ENCODE results near the gene CUBN.

The CUBN gene

DNA sequence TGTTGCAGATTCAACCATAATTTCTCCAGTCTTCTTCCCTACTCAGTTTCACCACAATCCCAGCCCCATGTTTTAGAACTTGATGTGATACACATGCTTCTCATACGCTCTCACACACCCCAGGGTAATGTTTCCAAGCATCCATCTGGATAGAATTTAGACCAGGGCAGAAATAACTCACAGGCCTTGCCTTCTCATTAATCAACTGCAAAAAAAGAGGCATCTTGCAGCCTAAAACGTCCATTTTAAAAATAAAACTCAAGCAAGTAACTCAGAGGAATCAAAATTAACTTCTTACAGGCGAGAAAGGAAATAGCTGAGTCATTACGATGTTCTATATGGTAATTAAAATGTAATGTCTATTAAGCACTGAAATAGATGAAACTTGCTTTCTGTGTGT lies 185.2 kb downstream of the CUBN start:
- peak; percentile 57 for DNase-seq

DNA sequence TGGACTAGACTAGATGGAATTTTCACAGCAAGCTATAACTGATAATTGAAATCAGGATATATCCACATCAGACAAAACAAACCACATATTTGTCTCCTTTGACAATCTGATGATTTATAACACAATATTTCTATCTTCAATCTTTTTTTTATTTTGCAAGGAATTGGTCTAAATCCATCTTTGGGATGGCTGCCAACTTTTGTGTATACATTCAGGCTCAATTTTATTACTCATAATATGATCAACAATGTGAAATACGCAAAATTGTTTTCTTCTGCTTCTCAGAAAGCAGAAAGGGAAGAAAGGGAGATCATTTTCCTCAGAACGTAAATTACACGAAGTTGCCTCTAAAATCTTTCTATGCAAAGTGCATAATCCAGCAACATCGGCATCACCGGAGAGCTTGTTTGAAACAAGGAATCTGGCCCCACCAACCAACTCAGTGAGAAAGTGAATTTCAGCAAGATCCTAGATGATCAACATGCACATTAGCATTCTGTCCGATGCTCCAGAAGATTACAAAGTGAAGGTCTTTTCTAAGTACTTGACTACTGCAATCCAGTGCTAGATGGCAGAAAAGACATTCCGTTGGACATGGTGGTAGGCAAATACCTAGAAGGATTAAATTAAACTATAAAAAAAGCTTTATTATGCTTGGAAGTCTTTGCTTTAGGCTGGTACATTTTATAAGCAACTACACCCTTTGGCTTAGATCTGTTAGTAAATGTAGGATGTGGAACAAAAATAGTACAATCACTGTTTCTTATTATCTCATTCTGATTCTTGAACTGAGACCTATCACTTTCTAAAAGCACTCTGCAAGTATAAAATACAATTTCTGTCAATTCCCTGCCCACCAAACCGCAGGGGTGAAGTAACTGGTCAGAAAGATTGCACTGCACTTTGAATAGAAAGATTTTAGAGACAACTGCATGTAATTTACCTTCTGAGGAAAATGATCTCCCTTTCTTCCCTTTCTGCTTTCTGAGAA lies 186.0 kb downstream of the CUBN start:
- peak; percentile 16 for DNase-seq

DNA sequence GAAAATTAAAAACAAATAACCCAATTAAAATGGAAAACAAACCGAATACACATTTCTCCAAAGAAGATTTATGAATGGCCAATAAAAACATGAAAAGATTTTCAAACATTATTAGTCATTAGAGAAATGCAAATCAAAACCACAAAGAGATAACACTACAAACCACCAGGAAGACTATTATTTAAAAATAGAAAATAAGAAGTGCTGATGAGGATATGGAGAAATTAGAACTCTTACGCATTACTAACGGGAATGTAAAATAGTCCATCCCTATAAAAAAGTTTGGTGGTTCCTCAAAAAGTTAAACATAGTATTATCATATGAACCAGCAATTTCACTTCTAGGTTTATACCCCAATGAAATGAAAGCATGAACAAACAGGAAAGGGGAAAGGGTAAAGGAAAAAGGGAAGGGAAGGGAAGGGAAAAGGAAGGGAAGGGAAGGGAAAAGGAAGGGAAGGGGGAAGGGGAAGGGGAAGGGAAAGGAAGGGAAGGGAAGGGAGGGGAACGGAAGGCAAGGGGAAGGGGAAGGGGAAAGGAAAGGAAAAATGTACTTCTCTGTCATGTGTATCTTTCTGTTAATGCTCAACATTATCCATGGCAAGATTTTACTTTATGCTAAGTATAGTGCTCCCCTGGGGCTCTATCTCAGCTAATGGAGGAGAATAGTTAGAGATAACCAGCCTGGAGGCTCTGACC lies 187.1 kb downstream of the CUBN start:
- DNase-seq = no peak

DNA sequence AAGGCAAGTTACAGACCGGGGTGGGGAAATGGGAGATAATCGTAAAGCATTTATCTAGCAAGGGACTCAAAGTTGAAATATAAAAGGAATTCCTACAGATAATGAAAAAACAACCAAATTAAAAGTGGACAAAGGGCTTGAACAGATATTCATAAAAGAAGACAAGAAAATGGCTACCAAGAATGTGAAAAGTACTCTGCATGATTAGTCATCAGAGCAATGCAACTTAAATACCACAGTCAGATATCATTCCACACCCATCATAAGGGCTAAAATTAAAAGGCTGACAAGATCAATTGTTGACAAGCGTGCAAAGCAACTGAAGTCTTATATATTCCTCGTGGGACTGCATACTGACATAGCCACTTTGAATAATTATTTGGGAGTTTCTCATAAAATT lies 187.7 kb downstream of the CUBN start:
- DNase-seq = peak; percentile 27

DNA sequence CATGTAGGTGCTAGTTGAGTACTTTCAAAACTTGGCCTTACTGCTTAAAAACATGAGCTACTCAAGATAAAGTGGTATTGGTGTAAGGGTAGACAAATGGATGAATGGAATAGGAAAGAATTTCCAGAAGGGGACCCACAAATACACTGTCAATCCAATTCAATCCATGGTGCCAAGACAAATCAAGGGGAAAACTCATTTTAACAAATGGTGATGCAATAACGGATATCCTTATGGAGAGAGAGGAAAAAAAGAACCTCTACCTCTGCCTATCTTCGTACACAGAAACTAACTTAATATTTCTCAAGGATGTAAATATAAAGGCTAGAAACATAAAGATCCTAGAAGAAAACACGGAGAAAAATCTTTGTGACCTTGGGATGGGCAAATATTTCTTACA lies 188.5 kb downstream of the CUBN start:
- no peak for DNase-seq

DNA sequence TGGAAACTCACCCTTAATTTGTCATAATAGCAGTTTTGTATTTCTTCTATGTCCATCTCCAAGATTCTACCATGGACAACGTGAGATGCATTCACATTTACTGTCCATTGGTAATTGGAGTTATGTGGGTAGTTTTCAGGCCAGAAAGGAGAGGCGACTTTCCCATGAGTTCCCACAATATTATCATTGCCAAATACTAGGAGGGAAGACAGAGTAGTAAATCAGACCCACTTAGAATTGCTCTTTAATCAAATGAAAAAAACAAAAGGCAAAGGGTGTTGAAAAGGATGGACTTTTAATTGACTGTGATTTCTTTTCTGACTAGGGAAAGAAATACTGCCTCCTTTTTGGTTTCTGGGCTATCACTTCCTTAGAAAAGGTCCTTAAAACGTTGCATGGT lies 190.7 kb downstream of the CUBN start:
- DNase-seq = no peak

DNA sequence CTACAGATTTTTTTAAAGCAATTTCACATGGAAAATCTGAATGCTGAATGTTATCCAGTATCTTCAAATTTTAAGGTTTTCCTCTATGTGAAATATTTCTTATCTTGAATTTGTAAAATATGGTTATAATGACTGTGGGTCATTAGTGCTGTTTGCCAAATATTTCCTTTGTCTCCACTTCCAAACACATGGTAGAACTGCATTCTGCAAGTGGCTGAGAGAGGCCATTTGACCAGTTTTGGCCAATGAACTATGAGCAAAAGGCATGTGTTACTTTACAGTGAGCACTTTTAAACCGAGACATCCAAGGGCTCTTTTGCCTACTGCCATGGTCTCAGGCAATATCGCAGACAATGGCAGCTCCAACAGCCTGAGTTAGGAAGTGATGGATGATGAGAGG lies 195.2 kb downstream of the CUBN start:
- DNase-seq = no peak

DNA sequence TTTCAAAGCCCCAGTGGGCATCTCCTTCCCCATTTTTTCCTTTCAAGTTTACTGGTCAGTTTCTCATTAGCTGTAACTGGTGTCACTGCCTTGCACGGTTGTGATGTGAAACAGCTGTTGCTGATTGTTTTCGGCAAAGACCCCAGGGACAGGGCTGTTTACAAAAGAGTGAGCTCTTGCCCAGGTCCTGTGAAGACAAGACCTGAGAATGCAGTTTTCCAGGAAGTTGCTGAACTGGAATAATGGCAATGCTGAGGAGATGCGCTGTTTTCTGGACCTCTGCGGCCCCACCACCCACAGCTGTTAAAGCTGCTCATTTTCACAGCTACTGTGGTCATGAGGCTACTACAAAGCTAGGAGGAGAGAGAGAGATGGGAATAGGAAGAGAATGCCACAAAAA lies 195.8 kb downstream of the CUBN start:
- no peak for DNase-seq

DNA sequence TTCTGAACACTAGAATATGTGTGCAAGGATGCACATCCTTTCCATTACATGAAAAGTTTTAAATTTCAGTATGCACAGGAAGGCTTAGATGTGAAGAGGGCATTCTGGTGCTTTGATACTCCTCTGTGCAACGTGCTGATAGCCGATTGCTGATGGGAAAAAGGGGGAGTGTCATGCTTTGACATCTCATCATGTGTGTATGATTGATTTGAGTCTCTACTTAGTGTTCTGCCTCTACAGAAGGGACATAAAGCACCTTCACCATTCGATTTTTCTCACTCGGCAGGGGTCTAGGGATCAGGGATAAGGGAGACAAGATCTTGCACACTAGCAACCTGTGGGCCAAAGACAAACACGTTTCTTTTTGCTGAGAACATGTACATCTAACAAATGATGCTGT lies 197.7 kb downstream of the CUBN start:
- DNase-seq = no peak

DNA sequence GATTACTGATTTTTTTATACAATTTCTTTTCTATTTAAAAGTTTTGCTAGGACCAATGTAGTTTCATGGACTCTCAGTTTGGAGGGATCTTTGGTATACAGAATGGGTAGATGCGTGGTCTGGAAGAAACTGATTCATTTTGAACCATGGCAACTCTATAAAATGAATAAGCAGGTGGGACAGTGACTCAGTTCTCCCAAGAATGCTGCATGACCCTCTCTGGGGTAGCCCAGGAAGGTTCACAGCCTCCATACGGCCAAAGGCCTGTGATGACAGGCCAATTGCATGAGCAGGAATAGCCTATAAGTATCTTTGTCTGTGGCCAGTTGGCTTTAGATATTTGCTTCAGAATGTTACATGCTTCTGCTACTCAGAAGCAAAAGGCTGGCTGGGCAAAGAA lies 199.1 kb downstream of the CUBN start:
- DNase-seq = no peak

DNA sequence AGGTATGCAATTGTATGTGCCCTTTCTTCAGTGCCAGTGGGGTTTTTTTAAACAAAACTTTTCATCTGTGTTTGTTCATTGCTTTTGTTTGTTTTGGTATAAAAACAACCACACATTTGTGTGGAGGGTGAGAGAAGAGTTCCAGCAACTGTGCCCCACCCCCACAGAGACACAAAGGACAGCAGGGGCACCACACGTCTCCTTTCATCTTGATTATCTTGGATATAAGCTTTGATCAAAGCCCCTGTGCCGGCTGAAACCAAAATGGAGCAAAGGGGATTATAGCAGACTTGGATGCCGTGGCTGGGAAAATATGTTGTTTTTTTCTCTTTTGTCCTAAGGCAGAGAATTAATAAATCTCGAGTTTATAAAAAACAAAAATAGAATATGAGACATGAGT lies 200.5 kb downstream of the CUBN start:
- DNase-seq = no peak

DNA sequence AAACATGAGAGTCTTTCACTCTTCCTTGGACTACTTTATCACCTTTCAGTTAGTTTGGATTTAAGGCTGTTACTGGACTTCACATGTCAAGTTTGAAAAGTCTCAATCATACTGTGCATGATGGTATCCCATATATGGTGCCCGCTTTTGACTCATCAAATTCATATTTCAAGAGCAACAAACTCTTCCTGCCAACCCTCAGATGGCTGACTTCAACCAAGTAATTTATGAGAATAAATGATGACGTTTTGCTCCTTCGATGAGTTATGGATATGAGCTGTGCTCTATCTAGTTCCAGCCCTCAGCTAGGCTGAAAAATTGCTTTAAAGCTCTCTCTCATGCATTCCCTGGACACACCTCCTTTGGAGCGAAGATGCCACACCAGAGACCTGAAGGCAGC lies 202.1 kb downstream of the CUBN start:
- no peak for DNase-seq

DNA sequence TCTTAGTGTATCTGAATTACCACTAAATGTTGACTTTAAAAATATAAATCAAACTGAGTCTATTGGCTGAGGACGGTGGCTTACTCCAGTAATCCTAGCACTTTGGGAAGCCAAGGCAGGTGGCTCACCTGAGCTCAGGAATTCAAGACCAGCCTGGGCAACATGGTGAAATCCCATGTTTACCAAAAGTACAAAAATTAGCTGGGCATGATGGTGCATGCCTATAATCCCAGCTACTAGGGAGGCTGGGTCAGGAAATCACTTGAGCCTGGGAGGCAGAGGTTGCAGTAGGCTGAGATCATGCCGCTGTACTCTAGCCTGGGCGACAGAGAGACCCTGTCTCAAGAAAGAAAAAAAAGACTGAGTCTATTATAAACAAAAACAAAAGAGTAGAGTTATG lies 205.9 kb downstream of the CUBN start:
- DNase-seq = no peak

DNA sequence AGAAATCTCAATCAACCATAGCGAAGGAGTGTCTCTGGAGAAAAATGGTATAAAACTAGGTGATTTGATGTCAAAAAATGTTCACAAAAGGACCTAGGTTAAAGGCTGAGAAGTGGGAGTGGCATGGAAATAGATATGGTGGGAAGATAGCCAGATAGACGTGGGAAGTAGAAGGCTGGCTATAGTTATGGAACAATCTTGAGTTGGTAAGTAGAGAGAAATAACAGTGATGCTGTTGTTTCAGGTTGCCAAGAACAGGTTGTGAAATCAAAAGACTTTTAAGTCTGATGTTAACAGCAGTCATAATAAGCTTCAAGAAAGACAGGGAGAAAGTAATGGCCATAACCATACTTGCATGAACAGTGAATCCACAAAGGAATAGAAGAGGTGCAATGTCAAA lies 206.3 kb downstream of the CUBN start:
- no peak for DNase-seq

DNA sequence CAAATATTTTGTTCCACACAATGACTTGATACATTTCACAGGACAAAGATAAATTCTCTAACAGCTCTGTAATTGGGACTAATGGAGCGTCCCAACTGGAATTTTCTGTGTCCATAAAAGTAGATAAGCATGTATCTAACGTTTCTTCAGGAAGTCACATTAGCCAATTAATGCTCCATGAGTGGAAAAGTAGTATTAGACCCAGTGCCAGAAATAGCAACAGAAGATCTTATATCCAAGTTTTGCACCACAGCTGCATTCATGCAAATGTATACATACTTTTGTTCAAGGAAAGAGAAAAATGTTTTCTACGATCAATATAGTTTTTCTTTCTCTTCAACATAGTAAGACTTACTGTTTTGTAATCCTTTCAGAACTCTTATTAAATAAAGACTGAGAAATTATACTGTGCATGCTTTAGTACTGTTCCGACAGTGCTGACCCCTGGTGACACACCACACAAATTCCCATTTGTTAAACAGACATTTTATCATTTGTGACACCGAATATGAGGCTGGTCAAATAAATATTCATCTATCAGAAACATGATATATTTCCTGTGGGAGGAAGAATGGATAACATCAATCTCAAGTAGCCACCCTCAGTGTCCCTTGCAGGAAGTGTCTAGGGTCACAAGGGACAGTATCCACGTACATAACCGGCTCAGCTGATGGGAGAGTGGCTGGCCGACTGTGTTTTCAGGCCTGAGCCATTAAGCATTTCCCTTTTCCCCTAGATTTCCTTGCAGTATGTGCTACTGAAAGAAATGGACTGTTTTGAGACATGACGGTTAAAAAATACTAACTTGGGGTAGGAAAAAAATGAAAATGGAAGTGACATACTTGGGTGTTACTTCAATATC lies 210.3 kb downstream of the CUBN start:
- no peak for DNase-seq

DNA sequence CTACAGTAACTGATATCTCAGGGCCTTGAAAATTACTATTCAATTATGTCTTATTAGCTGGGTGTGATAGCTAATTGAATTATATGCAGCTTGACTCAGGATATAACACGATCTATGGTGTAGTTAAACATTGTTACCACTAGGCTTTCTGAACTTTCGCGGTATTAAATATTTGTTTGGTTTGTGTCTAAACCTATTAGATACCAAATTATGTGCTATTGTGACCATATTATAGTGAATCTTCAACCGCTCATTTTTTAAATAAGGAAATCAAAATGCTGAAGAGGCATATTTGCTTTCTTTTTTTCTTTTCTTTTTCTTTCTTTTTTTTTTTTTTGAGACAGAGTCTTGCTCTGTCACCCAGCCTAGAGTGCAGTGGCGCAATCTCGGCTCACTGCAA lies 213.1 kb downstream of the CUBN start:
- no peak for DNase-seq

DNA sequence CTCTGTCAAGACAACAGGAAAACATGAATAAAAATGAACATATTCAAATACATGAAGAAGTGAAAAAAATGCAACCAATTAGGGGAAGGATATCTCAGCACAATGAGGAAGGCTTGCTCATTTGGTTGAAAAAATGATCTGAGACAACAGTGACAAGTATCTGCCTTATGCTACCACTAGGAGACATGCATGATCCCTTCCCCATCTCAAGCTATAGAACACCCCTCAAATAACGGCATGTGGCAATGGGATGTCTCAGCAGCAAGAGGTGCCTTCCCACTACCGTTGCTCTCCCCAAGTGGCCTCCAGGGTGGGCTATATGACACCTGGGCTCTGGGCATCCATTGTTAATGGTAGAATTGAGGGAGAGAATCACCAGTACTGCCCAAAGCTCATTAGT lies 214.3 kb downstream of the CUBN start:
- no peak for DNase-seq

DNA sequence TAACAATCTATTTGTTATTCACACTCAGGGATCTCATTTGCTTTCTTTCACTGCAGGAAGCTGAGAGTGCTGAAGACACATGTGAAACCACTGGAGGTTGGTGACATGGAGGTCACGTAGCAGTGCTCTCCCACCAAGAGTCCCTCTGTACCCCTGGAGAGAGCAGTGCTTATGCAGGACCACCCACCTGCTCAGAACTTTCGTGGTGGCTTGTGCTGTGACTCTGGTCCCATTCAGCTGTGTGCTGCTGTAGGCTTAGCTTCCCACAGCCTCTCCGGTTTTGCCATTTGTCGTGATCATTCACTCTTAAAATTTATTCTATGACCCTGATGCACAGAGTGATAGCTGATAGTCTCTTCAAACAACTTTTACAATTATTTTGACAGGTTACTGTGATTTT lies 216.3 kb downstream of the CUBN start:
- no peak for DNase-seq

DNA sequence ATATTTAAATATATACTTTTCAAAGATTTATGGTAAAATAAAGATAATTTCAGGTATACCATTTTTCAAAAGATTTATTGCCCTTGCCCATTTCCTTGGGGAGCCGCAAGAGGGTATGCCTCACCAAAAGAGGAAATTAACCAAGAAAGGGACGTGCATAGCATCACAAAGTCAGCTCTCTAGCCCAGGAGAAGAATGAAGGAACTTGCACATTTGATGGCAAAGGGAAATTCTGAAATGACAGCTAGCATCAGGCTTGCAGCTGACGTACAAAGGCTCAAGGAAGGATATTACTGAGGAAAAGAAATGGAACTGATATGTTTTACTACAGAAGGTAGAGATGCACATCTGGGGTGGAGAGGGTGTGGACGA lies 218.8 kb downstream of the CUBN start:
- no peak for DNase-seq

DNA sequence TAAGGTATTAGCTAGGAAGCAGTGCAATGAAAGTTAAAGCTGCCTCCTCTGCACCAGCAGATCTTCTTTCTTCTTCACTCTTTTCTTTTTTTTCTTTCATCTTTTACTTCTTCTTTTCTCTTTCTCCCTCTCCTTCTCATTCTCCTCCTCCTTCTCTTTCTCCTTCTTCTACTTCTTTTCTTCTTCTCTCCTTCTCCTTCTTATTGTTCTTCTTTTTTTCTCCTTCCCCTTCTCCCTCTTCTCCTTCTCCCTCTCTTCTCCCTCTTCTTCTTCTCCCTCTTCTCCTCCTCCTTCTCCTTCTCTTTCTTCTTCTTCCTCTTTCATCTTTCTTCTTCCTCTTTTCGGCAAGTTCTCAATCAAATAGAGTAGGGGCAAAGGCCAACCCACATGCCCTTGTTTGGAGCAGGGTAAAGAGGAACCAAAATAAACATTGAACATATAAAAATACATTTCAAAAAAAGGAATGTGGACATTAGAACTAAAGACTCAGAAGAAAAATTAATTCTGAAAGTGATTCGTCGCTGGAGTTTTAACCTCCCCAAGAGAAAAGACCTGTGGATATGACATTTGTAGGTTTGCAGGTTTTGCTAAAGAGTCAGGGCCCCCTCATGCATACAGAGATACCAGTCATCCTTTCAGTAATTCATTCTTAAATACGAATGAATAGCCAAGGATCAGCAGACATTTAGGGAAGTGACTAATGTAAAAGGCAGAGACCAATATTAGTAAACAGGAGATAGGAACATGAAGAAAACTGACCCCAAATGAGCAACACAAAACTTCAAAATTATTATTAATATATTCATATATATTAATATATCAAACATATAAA lies 219.4 kb downstream of the CUBN start:
- no peak for DNase-seq

DNA sequence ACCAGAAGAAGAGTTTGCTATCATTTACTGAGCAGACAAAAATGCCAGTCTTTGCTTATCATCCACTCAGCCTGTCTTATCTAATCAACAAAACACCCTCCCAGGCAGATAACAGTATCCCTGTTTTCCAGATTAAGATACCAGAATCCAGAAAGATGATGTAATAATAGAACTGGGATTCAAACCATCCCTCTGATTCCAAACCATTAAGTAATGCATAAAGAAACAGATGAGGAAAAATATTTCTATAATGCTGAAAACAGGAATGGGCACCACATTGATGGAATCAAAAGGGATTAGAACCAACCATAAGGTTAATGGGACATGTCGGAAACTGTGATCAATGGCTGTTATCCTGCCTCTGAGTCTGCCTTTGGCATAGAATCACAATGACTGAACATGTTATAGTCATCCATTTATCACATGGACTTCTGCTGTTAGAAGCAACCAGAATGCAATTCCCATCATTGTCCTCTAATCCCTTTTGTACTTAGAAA lies 220.3 kb downstream of the CUBN start:
- no peak for DNase-seq

DNA sequence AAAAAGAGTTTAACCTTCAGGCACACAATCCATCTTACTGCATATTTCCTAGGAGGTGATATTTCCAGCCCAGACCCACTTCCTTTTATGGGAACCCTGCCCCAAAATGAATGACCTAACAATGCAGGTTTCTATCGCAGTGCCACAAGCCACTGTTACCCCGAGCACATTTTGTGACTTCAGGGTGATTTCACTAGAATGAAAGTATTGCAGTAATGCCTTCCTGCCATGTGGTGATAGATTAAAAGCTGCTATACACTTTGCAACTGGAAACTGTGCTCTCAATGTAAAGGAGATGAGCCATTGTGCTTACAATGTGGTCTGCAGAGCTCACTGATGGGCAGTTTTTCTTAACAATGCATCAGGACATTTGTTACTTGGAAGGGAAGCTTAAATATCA lies 221.9 kb downstream of the CUBN start:
- no peak for DNase-seq
